ENCODE data around the gene UNC5C. TPM values are rescaled to one million over a fixed set of nuclear protein-coding genes. Genes with fewer than 3 reads are reported as not detected.

UNC5C gene
- total and polyA plus RNA-seq, 2 of the 8 experiments (the other 6 are each of a cell fraction or from before 2014, with no cell fraction given): 0.30 to 1.3 TPM

- Histone ChIP-seq H3K79me2 (ENCODE audit: control insufficient read depth in 1 of 2, insufficient read depth in 2 of 2, low read length in 2 of 2) (no peaks in the 10 kb centered on the region), H3K36me3 (ENCODE audit: control insufficient read depth in 2 of 4, insufficient read depth in 4 of 4, low read length in 3 of 4) (no peaks in the 10 kb centered on the region), H2BK120ac (replicated peaks; ENCODE audit: low read depth, low read length) (no peak overlapping the region), H3K27me3 (replicated peaks in 1 of 4; ENCODE audit: control insufficient read depth in 3 of 4, extremely low read depth in 1 of 4, insufficient read depth in 3 of 4, low read length in 3 of 4) (no peaks in the 10 kb centered on the region), H3K14ac (ENCODE audit: insufficient read length) (no peak overlapping the region), H3K79me1 (ENCODE audit: low read depth, low read length) (no peaks in the 10 kb centered on the region), H4K8ac (ENCODE audit: extremely low read depth, insufficient read depth, low read length) (no peak overlapping the region), H2BK12ac (ENCODE audit: low read depth, low read length) (no peak overlapping the region), H3K56ac (replicated peaks; ENCODE audit: insufficient read length, low read depth, low read length) (no peak overlapping the region), H3K9ac (replicated peaks in 1 of 4; ENCODE audit: extremely low read depth in 1 of 4, low read depth in 3 of 4, low read length in 3 of 4) (no peak overlapping the region), H3K18ac (ENCODE audit: extremely low read depth, low read length) (no peak overlapping the region), H4K91ac (replicated peaks; ENCODE audit: insufficient read length, low read length) (no peak overlapping the region), H3K4me2 (ENCODE audit: insufficient read depth in 1 of 2, low read depth in 2 of 2, low read length in 2 of 2) (no peak overlapping the region), H3K23ac (ENCODE audit: insufficient read length) (no peak overlapping the region), H3K4ac (replicated peaks; ENCODE audit: insufficient read length, low read depth, low read length) (no peak overlapping the region), H3K9me3 (ENCODE audit: insufficient read depth in 2 of 2, low read depth in 1 of 2, low read length in 1 of 2) (peaks cover 2 to 4% of the 10 kb centered on the region in 2 experiments; a peak in 3 of 4 replicates), H2AFZ (ENCODE audit: low read length) (no peak overlapping the region), H4K5ac (ENCODE audit: insufficient read length, low read depth, low read length) (no peak overlapping the region), H2BK15ac (ENCODE audit: low read length) (no peak overlapping the region), H2BK20ac (ENCODE audit: low read length) (no peak overlapping the region), H2BK5ac (ENCODE audit: low read depth, low read length) (no peak overlapping the region), H3K23me2 (ENCODE audit: low read depth, low read length) (no peaks in the 10 kb centered on the region), H2AK5ac (ENCODE audit: low read depth, low read length) (no peak overlapping the region), H4K20me1 (replicated peaks in 1 of 2; ENCODE audit: control insufficient read depth in 1 of 2, insufficient read depth in 2 of 2, low read length in 2 of 2) (no peaks in the 10 kb centered on the region), H3K4me3 (ENCODE audit: extremely low read depth in 1 of 4, insufficient read depth in 2 of 4, low read depth in 3 of 4, low read length in 4 of 4) (no peak overlapping the region), H3K4me1 (replicated peaks in 1 of 4; ENCODE audit: control insufficient read depth in 3 of 4, insufficient read depth in 4 of 4, low read length in 3 of 4) (peaks cover 0 to 4% (median 1%) of the 10 kb centered on the region in 4 experiments; a peak in 1 of 7 replicates), H3K27ac (ENCODE audit: low read depth, low read length) (no peak overlapping the region)
- ChIA-PET CTCF (ENCODE audit: partially characterized antibody) (no interaction called here), POLR2A (ENCODE audit: partially characterized antibody) (no interaction called here)
- FAIRE-seq (no peak), DNase-seq (ENCODE audit: low read depth in 1 of 2, low spot score in 2 of 2) (no peak)
- 90% methylated on average over 6 of the region's 6 CpGs; no CpG with 5 or more reads in 1 of the 2 experiments for WGBS, 2 experiments (ENCODE audit: extremely low coverage in 1 of 2, insufficient coverage in 1 of 2, insufficient read length in 1 of 2, insufficient replicate concordance in 2 of 2, low coverage in 1 of 2, low lambda C conversion rate in 2 of 2, missing lambda C conversion rate in 1 of 2)
- TF ChIP-seq HDAC2 (IDR thresholded peaks at IDR 0.05; ENCODE audit: borderline replicate concordance in 1 of 2, low read depth in 2 of 2, low read length in 2 of 2): no peak
- TF ChIP-seq SP4 (IDR thresholded peaks at IDR 0.05; ENCODE audit: low read length): no peak
- TF ChIP-seq JUND (IDR thresholded peaks at IDR 0.05; ENCODE audit: low read length): no peak
- no peak for TF ChIP-seq HDAC6 (IDR thresholded peaks at IDR 0.05; ENCODE audit: low read depth, low read length)
- TF ChIP-seq SP1 (IDR thresholded peaks at IDR 0.05; ENCODE audit: low read depth, low read length): no peak
- no peak for TF ChIP-seq NRF1 (IDR thresholded peaks at IDR 0.05; ENCODE audit: low read depth, low read length)
- no peak for TF ChIP-seq POLR2A (IDR thresholded peaks at IDR 0.05; ENCODE audit: control extremely low read depth in 1 of 2, low read depth in 2 of 2, low read length in 2 of 2)
- no peak for TF ChIP-seq CTBP2 (IDR thresholded peaks at IDR 0.05; ENCODE audit: borderline replicate concordance, insufficient read depth, insufficient read length, low read length)
- no peak for TF ChIP-seq KDM5A (IDR thresholded peaks at IDR 0.05; ENCODE audit: low read length)
- TF ChIP-seq CHD1 (IDR thresholded peaks at IDR 0.05; ENCODE audit: low read depth, low read length): no peak
- TF ChIP-seq RBBP5 (IDR thresholded peaks at IDR 0.05; ENCODE audit: borderline replicate concordance, low read depth, low read length): no peak
- no peak for TF ChIP-seq TBP (IDR thresholded peaks at IDR 0.05; ENCODE audit: low read depth, low read length)
- no peak for TF ChIP-seq FOSL1 (IDR thresholded peaks at IDR 0.05; ENCODE audit: insufficient read depth, low read depth, low read length)
Measured at GRCh38 chr4:95290702-95291101, 258.1 kb downstream of the UNC5C start.
